Fibroblast of skin of back (primary cell): ENCODE data around the gene CCT2.
A peak's percentile ranks its signal among the peaks of the same experiment; 100 is the strongest.
"Not testable (repeated sequence)": the region's sequence is repeated elsewhere in the genome, so short reads cannot be mapped to it uniquely, and the experiment has no call there.

ENCODE experiments used
- DNase-seq: peaks from one replicate; pipeline ENCODE4 v3.0.0-alpha.2; 2013

CCT2 gene

DNA sequence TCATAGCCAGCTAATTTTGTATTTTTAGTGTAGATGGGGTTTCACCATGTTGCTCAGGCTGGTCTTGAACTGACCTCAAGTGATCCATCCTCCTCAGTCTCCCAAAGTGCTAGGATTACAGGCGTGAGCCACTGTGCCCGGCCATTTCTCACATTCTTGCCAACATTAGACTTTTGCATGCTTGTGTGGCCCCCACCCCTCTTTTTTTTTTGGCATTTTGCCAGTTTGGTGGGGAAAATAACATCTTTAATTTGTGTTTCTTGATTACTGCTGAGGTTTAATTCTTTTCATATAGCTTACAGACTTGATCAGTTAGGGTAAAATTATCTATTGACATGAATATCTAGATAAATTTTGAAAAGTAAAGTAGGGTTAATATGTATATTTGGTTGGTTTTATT is 3.8 kb downstream of the CCT2 start:
- DNase-seq: no peak

DNA sequence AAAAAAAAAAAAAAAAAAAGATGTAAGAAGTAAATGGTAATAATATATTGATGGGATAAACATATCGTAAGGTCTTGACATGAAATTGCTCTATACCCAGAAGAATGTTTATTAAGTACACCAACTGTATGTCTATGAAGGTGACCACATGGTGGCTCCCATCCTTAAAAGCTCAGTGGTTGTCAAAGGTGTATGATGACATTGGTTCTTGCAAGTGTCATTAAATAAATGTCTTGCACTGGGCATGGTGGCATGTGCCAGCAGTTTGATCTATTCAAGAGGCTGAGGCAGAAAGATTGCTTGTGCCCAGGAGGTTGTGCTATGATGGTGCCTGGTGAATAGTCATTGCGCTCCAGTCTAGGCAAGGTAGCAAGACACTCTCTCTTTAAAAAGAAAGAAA is 10.4 kb downstream of the CCT2 start:
- no peak for DNase-seq

GRCh38 chr12:69598174-69598753 is 13.0 kb downstream of the CCT2 start:
- no peak for DNase-seq

GRCh38 chr12:69600804-69601203 is 15.5 kb downstream of the CCT2 start:
- DNase-seq: no peak

DNA sequence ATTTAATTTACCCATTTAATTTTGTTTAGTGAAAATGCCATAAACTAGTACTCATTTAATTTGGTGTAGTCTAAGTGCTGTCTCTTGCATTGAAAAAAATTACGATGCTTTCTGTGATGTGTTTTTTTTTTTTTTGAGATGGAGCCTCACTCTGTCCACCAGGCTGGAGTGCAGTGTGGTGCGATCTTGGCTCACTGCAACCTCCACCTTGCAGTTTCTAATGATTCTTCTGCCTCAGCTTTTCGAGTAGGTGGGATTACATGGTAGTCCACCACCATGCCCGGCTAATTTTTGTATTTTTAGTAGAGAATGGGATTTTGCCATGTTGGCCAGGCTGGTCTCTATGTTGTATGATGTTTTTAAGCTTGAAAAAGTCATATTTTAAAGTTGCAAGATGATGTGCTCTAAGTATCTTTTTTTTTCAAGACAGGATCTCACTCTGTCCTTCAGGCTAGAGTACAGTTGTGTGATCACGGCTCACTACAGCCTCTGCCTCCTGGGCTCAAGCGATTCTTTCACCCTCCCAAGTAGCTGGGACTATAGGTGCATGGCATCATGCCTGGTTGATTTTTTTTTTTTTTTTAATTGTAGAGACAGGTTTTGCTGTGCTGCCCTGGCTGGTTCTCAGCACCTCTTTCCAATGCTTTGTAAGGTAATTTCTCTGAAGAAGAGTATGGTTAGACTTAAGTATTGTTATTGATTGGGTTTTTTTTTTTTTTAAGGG is 16.9 kb downstream of the CCT2 start:
- no peak for DNase-seq

- DNase-seq: no peak
These were observed 17.7 kb downstream of the CCT2 start for GRCh38 chr12:69602954-69603353.

DNA sequence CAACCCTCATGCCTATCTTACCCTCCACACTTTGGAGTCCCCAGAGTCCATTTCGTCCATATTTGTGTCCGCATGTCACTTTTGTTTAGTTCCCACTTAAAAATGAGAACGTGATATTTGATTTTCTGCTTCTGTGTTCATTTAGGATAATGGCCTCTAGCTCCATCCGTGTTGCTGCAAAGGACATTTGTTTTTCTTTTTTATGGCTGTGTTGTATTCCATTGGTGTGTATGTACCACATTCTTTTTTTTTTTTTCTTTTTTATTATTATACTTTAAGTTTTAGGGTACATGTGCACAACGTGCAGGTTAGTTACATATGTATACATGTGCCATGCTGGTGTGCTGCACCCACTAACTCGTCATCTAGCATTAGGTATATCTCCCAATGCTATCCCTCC is 18.3 kb downstream of the CCT2 start:
- DNase-seq: not testable (repeated sequence)

- DNase-seq: not testable (repeated sequence)
These were observed 19.0 kb downstream of the CCT2 start for GRCh38 chr12:69604275-69604674.

- no peak for DNase-seq
These were observed 22.9 kb downstream of the CCT2 start for GRCh38 chr12:69608114-69608513.

DNA sequence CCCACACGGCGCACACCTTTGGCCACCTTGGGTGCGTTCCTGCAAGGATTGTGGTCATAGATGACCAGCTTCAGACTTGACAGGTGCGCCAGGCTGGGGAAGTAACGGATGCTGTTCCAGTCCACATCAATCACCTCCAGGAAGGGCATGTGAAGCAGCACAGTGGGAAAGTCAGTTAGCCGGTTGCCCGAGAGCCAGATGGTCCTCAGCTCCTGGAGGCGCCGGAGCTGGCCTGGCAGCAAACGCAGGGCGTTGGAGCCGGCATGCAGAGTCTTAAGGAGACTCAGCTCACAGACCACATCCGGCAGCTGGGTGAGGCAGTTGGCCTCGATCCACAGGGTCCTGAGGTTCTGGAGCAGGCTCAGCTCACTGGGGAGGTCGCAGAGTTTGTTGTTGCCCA is 24.9 kb downstream of the CCT2 start:
- DNase-seq: no peak

- DNase-seq: no peak
These were observed 25.5 kb downstream of the CCT2 start, which contains the start of gene LRRC10 for GRCh38 chr12:69610729-69611128. Gene LRRC10, minus strand, starts transcription at chr12:69610907. Its CDS starts 69 bp downstream, at chr12:69610838.

DNA sequence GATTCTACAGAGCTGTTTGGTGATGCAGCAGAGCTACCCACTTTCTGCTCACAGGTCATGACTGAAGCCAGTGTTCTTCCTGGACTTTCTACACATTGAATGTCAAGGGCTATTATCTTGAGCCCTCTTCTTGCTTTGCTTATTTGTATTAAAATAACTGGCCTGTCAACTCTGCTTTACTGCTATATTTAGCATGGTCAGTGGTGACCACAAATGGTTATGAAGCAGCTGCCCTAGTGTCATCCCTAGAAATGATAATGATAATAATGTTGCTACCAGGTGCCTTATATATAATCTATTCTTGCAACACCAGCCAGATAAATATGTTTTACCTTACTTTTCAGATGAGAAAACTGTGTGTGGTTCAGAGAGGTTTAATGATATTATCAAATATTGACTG is 28.1 kb downstream of the CCT2 start:
- DNase-seq: no peak

DNA sequence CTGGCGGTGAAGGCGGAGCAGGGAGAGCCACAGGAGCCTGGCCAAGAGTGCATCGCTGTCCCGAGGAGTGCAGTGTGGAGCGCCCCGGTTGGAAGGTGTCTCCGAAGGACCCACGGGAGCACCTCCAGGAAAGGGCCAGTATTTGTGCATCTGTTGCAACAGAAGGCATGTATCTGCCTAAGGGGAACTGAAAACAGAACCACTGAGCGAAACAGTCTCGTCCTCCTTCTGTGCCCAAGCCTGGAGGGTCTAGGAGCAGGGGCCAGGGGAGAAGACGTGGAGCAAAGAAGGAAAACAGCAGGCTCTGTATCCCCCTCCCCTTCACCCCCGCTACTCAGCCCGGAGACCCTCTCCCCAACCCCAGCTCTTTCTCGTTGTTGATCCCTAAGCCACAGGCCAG is 30.8 kb downstream of the CCT2 start:
- DNase-seq: no peak

DNA sequence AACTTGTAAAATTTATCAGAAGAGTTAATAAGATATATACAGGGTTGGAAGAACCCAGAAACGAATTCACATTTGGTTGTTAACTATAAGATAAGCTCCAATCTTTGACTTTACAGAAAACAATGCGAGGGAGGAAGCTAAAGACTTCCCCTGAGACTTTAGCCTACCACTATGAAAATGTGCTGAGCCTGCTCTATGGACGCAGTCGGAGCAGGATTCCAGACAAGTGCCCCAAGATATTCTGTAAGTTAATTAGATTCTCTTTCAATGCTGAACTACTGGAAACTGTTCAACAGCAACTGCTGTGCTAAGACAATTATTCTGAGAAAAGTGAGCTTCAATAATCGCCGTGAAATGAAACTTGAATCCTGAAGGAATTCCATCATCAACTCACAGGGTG is 33.8 kb downstream of the CCT2 start:
- no peak for DNase-seq

DNA sequence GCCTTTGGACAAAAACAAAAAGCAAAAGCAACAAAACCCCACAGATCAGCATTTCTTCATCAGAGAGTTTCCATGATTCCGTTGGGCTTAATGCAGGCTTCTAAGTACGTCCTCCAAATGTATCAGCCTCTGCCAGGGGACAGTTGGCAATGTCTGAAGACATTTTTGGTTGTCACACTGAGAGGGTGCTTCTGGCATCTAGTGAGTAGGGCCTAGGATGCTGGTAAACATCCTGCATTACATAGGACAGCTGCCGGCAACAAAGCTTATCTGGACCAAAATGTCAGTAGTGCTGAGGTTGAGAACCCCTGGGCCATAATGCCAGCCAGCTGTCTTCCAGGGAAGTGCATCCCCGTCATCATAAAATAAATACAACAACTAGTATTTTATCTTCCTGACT is 34.8 kb downstream of the CCT2 start:
- DNase-seq: no peak

GRCh38 chr12:69620921-69621320 is 35.7 kb downstream of the CCT2 start:
- no peak for DNase-seq

GRCh38 chr12:69621551-69621950 is 36.3 kb downstream of the CCT2 start:
- no peak for DNase-seq

GRCh38 chr12:69623970-69624369 is 38.7 kb downstream of the CCT2 start:
- DNase-seq: no peak

DNA sequence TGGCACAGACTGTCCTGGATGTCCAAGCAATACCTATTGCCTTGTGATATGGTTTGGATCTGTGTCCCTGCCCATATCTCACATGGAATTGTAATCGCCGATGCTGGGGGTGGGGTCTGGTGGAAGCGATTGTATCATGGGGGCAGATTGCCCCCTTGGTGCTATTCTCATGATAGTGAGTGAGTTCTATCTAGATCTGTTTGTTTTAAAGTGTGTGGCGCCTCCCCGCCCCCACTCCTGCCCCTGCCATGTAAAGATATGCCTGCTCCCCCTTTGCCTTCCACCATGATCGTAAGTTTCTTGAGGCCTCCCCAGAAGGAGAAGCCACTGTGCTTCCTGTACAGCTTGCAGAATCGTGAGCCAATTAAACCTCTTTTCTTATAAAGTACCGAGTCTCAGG is 42.2 kb downstream of the CCT2 start:
- no peak for DNase-seq

DNA sequence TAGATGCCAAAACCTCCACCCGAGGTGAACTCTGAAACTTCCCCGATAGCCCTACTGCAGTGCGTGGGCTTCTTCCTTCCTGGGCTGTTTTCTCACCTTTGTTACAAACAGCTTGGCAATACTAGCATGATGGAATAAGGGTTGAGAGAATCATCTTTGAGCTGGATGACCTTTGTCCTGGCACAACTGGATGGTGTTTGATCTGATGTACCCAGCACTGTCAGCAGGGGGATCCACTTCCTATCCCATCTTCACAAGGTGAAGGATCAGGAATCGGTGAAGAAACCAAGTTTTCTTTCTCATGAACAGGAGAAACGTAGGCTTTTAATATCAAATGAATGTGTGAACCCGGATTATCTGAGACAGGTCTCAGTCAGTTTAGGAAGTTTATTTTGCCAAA is 44.9 kb downstream of the CCT2 start:
- no peak for DNase-seq

- DNase-seq: no peak
These were observed 47.8 kb downstream of the CCT2 start for GRCh38 chr12:69633061-69633460.

- DNase-seq: peak; percentile 69
These were observed 54.2 kb downstream of the CCT2 start for GRCh38 chr12:69639400-69640016.

DNA sequence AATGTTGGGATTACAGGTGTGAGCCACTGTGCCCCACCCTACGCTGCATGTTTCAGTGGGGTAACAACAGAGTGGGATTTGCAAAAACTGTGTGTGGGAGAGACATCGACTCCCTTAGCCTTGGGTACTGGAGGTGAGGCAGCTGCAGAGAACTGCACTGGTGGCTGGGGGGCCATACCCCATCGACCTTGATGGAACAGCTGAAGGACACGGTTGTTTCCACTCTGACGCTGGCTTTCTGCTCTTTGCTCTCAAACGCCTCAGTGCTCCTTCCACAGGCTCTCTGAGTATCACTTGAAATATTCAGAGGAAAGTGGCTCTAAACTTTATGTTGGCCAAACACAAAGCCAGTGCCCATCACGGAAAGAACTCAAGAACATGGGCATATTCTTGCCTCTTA is 56.3 kb downstream of the CCT2 start:
- DNase-seq: no peak

DNA sequence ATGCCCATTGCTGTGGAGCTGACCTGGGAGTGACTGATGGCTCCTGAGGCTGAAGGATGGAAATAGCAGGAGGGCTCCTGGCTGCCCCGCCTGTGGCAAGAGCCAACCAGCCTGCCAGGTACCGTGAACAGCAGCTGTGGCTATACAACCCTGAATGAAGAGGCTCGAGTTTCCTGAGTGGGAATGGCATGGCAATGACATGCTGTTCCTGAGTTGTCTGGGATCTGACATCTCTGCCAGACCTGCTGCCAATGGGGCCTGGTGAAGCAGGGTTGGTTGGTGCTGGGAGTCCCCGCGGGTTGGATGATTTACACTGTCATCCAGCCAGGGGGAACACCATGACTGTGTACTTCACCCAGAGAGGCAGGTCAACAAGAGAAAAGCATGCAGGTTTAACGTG is 57.3 kb downstream of the CCT2 start:
- DNase-seq: no peak
